ACC112 (cell line): Measurements from ENCODE around the gene FEN1.

Experiments used
- H2AFZ ChIP-seq: fragments of 200-600 bp; sonication (generic); one replicate; pipeline ENCODE4 v1.6.0; 2017; ENCODE audit warnings: antibody characterized with exemption, low read length; ENCODE audit not compliant: unreplicated experiment
- H3K27ac ChIP-seq: fragments of 200-600 bp; sonication (generic); 2 replicates; pipeline ENCODE4 v1.5.1; 2014; ENCODE audit warnings: low read depth, mild to moderate bottlenecking, antibody characterized with exemption, low read length, moderate library complexity
- H3K27me3 ChIP-seq: fragments of 200-600 bp; sonication (generic); 2 replicates; pipeline ENCODE4 v1.6.1; 2014; ENCODE audit warnings: mild to moderate bottlenecking, antibody characterized with exemption, low read length, moderate library complexity, mixed read lengths; ENCODE audit not compliant: insufficient read depth
- H3K36me3 ChIP-seq: fragments of 200-600 bp; sonication (generic); 2 replicates; pipeline ENCODE4 v1.6.1; 2016; ENCODE audit warnings: mild to moderate bottlenecking, antibody characterized with exemption, low read length, moderate library complexity, mixed read lengths; ENCODE audit not compliant: insufficient read depth
- H3K4me1 ChIP-seq: fragments of 200-600 bp; sonication (generic); one replicate; pipeline ENCODE4 v1.6.1; 2016; ENCODE audit warnings: low read length, mixed read lengths; ENCODE audit not compliant: insufficient read depth, unreplicated experiment, control insufficient read depth
- H3K4me3 ChIP-seq: fragments of 200-600 bp; sonication (generic); 2 replicates; pipeline ENCODE4 v1.5.1; 2014; ENCODE audit warnings: mild to moderate bottlenecking, low read depth, low read length
- H3K79me2 ChIP-seq: fragments of 200-600 bp; sonication (generic); one replicate; pipeline ENCODE4 v1.6.0; 2016; ENCODE audit warnings: low read length; ENCODE audit not compliant: control insufficient read depth, unreplicated experiment, insufficient read depth

FEN1 gene

DNA sequence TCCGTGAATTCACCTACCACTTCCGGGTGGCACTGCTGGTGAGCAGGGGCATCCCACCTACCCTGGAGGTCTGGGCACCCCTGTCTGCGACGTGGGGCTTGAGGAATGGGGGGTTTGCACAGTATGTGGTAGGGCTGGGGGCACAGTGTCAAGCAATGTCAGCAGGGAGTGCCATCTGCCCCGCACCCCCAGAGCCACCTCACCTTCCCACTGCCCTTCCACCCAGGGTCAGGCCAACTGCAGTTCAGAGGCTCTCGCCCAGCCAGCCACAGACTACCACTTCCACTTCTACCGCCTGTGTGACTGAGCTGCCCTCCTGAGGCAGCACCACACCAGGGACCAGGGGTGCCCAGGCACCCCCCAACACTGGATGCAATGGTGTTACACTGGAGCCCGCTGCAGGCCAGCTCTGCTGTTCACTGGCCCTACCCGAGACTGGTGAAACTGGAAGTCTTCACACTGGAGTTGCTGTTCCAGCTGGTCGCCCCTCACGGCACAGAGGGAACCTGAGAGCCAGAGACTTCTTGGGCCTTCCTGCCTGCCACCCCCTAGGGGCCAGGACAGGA lies 6.8 kb upstream of the FEN1 start:
- no peak overlapping the region for H2AFZ ChIP-seq
- H3K27ac ChIP-seq, result no peak overlapping the region
- H3K79me2 ChIP-seq, result peaks cover 8% of the 10 kb centered on the region
- peaks cover 6% of the 10 kb centered on the region; the same call in 1 of the 2 replicates for H3K36me3 ChIP-seq
- H3K4me1 ChIP-seq, result no peaks in the 10 kb centered on the region
- no peaks in the 10 kb centered on the region for H3K27me3 ChIP-seq
- no peak overlapping the region for H3K4me3 ChIP-seq

DNA sequence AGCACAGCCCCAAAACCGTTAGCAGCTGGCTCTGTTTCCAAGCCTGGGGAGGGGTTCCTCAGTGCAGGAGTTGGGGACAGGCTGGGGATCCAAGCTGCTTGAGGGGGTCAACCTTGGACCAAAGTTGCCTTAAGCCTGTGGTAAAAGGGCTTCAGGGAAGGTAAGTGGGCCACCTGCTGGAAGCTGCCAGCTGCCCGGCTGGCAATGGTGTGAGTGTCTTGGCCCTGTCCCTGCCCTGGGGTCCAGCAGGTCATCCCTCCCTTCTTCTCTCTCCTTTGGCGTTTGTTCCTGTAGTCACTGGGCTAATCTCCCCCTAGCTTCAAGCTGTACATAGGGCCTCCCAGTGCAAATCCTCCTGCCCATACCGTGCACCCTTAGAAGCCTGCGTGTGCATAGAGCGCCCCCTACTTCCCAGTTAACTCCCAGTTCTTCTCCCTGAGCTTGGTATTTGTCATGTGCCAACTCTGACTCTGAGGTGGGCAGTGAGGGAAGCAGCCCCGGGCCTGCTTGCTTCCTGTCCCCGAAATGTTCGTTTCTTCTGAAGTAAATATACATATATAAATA lies 4.7 kb upstream of the FEN1 start:
- Histone ChIP-seq H3K4me1 (no peaks in the 10 kb centered on the region), H3K36me3 (peaks cover 6% of the 10 kb centered on the region; the same call in 1 of the 2 replicates), H3K27me3 (no peaks in the 10 kb centered on the region)

GRCh38 chr11:61791737-61792309 lies 888 bp upstream of the FEN1 start:
- Histone ChIP-seq H2AFZ (peak overlapping the region; percentile 48), H3K27ac (peak overlapping the region; percentile 91), H3K4me1 (peaks cover 7% of the 10 kb centered on the region), H3K4me3 (peak overlapping the region; percentile 89), H3K27me3 (no peaks in the 10 kb centered on the region), H3K79me2 (peaks cover 56% of the 10 kb centered on the region), H3K36me3 (peaks cover 6% of the 10 kb centered on the region; the same call in 1 of the 2 replicates)

More for the DNA sequence above, 4.7 kb upstream of the FEN1 start:
- Histone ChIP-seq H2AFZ (no peak overlapping the region), H3K27ac (no peak overlapping the region), H3K4me3 (no peak overlapping the region), H3K79me2 (peaks cover 20% of the 10 kb centered on the region)

- Histone ChIP-seq H3K79me2 (peaks cover 66% of the 10 kb centered on the region), H3K4me1 (peaks cover 7% of the 10 kb centered on the region), H2AFZ (peak overlapping the region; percentile 71), H3K36me3 (peaks cover 6% of the 10 kb centered on the region; the same call in 1 of the 2 replicates), H3K27ac (peak overlapping the region; percentile 91), H3K27me3 (no peaks in the 10 kb centered on the region), H3K4me3 (peak overlapping the region; percentile 89)
These were observed 545 bp downstream of the FEN1 start for GRCh38 chr11:61793083-61793828.

DNA sequence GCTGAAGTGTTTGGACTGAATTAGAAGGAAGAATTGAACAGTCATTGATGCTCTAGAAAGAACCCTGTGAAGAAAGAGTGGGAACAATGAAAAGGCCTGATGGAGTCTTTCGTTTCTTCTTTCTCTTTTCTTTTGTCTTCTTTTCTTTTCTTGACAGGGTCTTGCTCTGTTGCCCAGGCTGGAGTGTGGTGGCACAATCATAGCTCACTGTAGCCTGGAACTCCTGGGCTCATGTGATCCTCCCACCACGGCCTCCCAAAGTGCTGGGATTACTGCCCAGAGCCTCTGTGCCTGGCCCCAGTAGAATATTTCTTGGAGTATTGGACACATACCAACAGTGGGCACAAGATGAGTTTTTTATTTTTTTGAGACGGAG lies 1.1 kb downstream of the FEN1 start:
- Histone ChIP-seq H2AFZ (no peak overlapping the region), H3K79me2 (peaks cover 71% of the 10 kb centered on the region), H3K4me3 (peak overlapping the region; percentile 89), H3K27ac (peak overlapping the region; percentile 91), H3K4me1 (peaks cover 7% of the 10 kb centered on the region), H3K36me3 (peaks cover 6% of the 10 kb centered on the region; the same call in 1 of the 2 replicates), H3K27me3 (no peaks in the 10 kb centered on the region)

DNA sequence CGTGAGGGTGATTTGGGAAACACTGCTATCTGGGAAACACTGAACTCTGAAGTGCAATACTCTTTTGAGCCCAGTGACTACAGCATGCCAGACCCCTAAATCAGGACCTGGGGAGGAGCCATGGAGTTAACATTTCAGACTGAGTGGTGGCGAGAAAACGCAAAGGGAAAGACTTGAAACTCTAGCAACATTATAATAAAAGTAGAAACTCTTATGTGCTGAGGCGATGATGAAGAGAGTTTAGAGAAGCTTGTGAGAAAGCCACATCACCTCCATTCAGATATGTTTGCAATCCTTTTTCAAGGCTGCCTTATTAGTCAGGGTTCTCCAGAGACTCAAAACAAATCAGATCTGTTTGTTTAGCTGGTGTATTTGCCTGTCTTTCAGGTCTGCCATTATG lies 1.9 kb downstream of the FEN1 start:
- Histone ChIP-seq H3K36me3 (peaks cover 1% of the 10 kb centered on the region; the same call in 1 of the 2 replicates), H3K27ac (peak overlapping the region; percentile 2; the same call in 1 of the 2 replicates)

GRCh38 chr11:61795459-61795858 lies 2.7 kb downstream of the FEN1 start:
- Histone ChIP-seq H3K27me3 (no peaks in the 10 kb centered on the region), H2AFZ (no peak overlapping the region), H3K4me1 (peaks cover 13% of the 10 kb centered on the region), H3K27ac (no peak overlapping the region), H3K4me3 (no peak overlapping the region), H3K79me2 (peaks cover 72% of the 10 kb centered on the region), H3K36me3 (no peaks in the 10 kb centered on the region; the same call in 1 of the 2 replicates)

More for the DNA sequence above, 1.9 kb downstream of the FEN1 start:
- peaks cover 11% of the 10 kb centered on the region for H3K4me1 ChIP-seq
- H2AFZ ChIP-seq, result no peak overlapping the region
- H3K27me3 ChIP-seq, result no peaks in the 10 kb centered on the region
- peaks cover 75% of the 10 kb centered on the region for H3K79me2 ChIP-seq
- peak overlapping the region; percentile 48; the same call in 1 of the 2 replicates for H3K4me3 ChIP-seq

- Histone ChIP-seq H3K27ac (no peak overlapping the region), H3K4me1 (peaks cover 13% of the 10 kb centered on the region), H3K4me3 (no peak overlapping the region), H3K36me3 (no peaks in the 10 kb centered on the region; the same call in 1 of the 2 replicates), H3K79me2 (peaks cover 66% of the 10 kb centered on the region), H2AFZ (no peak overlapping the region), H3K27me3 (no peaks in the 10 kb centered on the region)
These were observed 3.3 kb downstream of the FEN1 start for GRCh38 chr11:61795876-61796526.

DNA sequence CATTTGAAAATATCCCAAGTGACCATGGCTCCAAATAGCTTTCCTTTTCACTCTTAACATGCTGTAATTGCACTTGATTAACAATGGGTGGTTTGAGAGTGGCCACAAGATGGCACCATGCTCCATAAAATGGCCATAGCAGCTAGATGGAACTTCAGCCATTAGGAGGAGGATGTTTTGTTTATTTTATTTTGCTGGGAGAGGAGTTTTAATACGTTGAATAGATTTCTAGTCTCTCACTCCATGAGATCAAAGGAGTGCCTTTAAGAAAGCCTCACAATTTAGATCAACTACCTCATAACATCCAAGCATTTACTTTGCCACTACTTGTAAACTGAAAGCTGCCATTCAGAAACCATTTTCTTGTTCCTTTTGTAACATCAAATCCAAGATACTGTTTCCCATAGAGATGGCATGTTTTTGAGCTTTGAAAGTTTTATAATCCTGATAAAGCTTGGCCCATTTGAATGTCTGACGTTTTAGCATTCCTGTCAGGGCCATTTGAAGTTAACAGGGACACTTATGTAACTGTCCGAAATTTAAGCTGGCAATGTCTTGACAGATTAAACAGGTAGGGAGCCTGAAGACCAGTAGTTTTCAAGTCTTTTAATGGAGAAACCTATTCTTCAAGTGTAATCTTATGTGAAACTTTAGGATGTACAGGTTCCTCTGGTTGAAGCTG lies 4.7 kb downstream of the FEN1 start:
- H3K79me2 ChIP-seq, result peaks cover 58% of the 10 kb centered on the region
- H3K4me1 ChIP-seq, result peaks cover 13% of the 10 kb centered on the region
- peak overlapping the region; percentile 2; the same call in 1 of the 2 replicates for H3K27ac ChIP-seq
- no peak overlapping the region for H3K4me3 ChIP-seq
- H3K36me3 ChIP-seq, result no peaks in the 10 kb centered on the region; the same call in 1 of the 2 replicates
- H3K27me3 ChIP-seq, result no peaks in the 10 kb centered on the region
- no peak overlapping the region for H2AFZ ChIP-seq
